Measurements from ENCODE around the gene BMPR1A. TPM values are rescaled to one million over a fixed set of nuclear protein-coding genes. Genes with fewer than 3 reads are reported as not detected.

The BMPR1A gene
- total RNA-seq, 1 donor from 2014 or later: 20.8 TPM

GRCh38 chr10:86721232-86721631, 35.2 kb upstream of the BMPR1A start:
- Mint-ChIP-seq H3K4me3 (ENCODE audit: unreplicated experiment) (no peak overlapping the region), H3K36me3 (ENCODE audit: low read depth, unreplicated experiment) (no peaks in the 10 kb centered on the region), H3K27ac (ENCODE audit: unreplicated experiment) (no peak overlapping the region), H3K9me3 (ENCODE audit: unreplicated experiment) (no peaks in the 10 kb centered on the region), H3K4me1 (ENCODE audit: unreplicated experiment) (no peaks in the 10 kb centered on the region), H3K27me3 (ENCODE audit: unreplicated experiment) (peaks cover 6% of the 10 kb centered on the region)
- DNase-seq (ENCODE audit: low spot score): no peak
- no peak for TF ChIP-seq CTCF (IDR thresholded peaks at IDR 0.05; ENCODE audit: unreplicated experiment)

GRCh38 chr10:86723009-86723408, 33.4 kb upstream of the BMPR1A start:
- DNase-seq (ENCODE audit: low spot score): no peak
- H3K27me3 Mint-ChIP-seq (ENCODE audit: unreplicated experiment): peaks cover 4% of the 10 kb centered on the region
- H3K27ac Mint-ChIP-seq (ENCODE audit: unreplicated experiment): no peak overlapping the region
- no peaks in the 10 kb centered on the region for H3K9me3 Mint-ChIP-seq (ENCODE audit: unreplicated experiment)
- TF ChIP-seq CTCF (IDR thresholded peaks at IDR 0.05; ENCODE audit: unreplicated experiment): no peak
- H3K4me3 Mint-ChIP-seq (ENCODE audit: unreplicated experiment): no peak overlapping the region
- no peaks in the 10 kb centered on the region for H3K4me1 Mint-ChIP-seq (ENCODE audit: unreplicated experiment)
- H3K36me3 Mint-ChIP-seq (ENCODE audit: low read depth, unreplicated experiment): no peaks in the 10 kb centered on the region

- no peak overlapping the region for H3K4me3 Mint-ChIP-seq (ENCODE audit: unreplicated experiment)
- DNase-seq (ENCODE audit: low spot score): no peak
- H3K36me3 Mint-ChIP-seq (ENCODE audit: low read depth, unreplicated experiment): no peaks in the 10 kb centered on the region
- no peaks in the 10 kb centered on the region for H3K4me1 Mint-ChIP-seq (ENCODE audit: unreplicated experiment)
- TF ChIP-seq CTCF (IDR thresholded peaks at IDR 0.05; ENCODE audit: unreplicated experiment): no peak
- peaks cover 7% of the 10 kb centered on the region for H3K27me3 Mint-ChIP-seq (ENCODE audit: unreplicated experiment)
- H3K9me3 Mint-ChIP-seq (ENCODE audit: unreplicated experiment): no peaks in the 10 kb centered on the region
- no peak overlapping the region for H3K27ac Mint-ChIP-seq (ENCODE audit: unreplicated experiment)
Measured at GRCh38 chr10:86724445-86724844, 32.0 kb upstream of the BMPR1A start.

- no peaks in the 10 kb centered on the region for H3K9me3 Mint-ChIP-seq (ENCODE audit: unreplicated experiment)
- no peaks in the 10 kb centered on the region for H3K36me3 Mint-ChIP-seq (ENCODE audit: low read depth, unreplicated experiment)
- H3K27me3 Mint-ChIP-seq (ENCODE audit: unreplicated experiment): peaks cover 11% of the 10 kb centered on the region
- H3K27ac Mint-ChIP-seq (ENCODE audit: unreplicated experiment): no peak overlapping the region
- no peak for DNase-seq (ENCODE audit: low spot score)
- no peak for TF ChIP-seq CTCF (IDR thresholded peaks at IDR 0.05; ENCODE audit: unreplicated experiment)
- no peak overlapping the region for H3K4me3 Mint-ChIP-seq (ENCODE audit: unreplicated experiment)
- H3K4me1 Mint-ChIP-seq (ENCODE audit: unreplicated experiment): no peaks in the 10 kb centered on the region
Measured at GRCh38 chr10:86725980-86726676, 30.3 kb upstream of the BMPR1A start.

- peaks cover 9% of the 10 kb centered on the region for H3K27me3 Mint-ChIP-seq (ENCODE audit: unreplicated experiment)
- no peak for DNase-seq (ENCODE audit: low spot score)
- no peak for TF ChIP-seq CTCF (IDR thresholded peaks at IDR 0.05; ENCODE audit: unreplicated experiment)
- no peak overlapping the region for H3K4me3 Mint-ChIP-seq (ENCODE audit: unreplicated experiment)
- H3K4me1 Mint-ChIP-seq (ENCODE audit: unreplicated experiment): no peaks in the 10 kb centered on the region
- H3K36me3 Mint-ChIP-seq (ENCODE audit: low read depth, unreplicated experiment): no peaks in the 10 kb centered on the region
- no peaks in the 10 kb centered on the region for H3K9me3 Mint-ChIP-seq (ENCODE audit: unreplicated experiment)
- H3K27ac Mint-ChIP-seq (ENCODE audit: unreplicated experiment): no peak overlapping the region
Measured at GRCh38 chr10:86726677-86726999, 29.8 kb upstream of the BMPR1A start.

All from endothelial cell (in vitro differentiated cells).